Hematopoietic multipotent progenitor cell (in vitro differentiated cells): ENCODE data around the gene SSTR3. TPM values are rescaled to one million over a fixed set of nuclear protein-coding genes. Genes with fewer than 3 reads are reported as not detected.

Experiments
- DNase-seq, 3 donors: peaks; one replicate each; pipeline ENCODE4 v3.0.0-alpha.2; 2011 to 2015; ENCODE audit warnings: low read depth in 2 of 3, low spot score in 2 of 3
- total RNA-seq: library from RNA; depleted of rRNA; stranded (reverse); fragments of >200 nt; gene quantifications from one replicate; pipeline ENCODE4 v1.2.3, GENCODE V29; 2012

Gene SSTR3
- total RNA-seq, 1 donor, result under 0.01 TPM

DNA sequence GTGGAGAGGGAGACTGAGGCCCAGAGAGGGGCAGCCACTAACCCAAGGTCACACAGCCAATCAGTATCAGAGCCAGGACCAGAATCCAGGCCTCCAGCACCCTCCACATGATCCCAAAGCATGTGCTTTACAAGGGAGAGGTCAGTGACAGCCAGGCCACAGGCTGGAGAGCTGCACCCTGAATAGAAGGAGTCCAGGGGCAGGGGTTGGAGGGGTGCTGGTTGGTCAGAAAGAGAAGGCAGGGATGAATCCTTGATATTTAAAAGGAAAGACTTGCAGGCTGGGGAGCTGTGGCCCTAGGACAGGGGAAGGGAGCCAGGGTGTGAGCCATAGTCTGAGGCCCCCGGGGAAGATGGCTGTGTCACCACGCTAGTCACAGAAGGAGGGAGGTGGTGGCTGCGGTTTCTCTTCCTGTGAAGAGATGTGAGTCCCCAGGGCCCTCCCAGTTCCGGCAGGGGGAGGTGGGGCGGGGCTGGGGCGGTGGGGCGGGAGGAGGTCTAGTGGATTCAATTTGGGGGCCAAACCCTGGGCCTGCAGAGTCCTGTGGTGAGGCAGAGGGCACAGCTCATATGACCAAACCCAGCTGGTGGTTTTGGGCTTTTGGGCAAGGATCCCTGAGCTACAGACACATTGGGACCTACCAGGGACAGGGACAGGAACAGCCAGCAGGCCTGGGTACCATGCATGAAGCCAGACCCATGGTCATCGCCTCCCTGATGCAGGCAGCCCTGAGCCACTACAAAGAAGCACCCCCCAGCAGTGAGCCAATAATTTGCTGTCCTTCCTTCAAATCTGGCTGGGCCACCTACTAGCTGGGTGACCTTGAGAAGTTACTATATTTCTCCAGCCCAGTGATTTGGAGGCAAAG, 17.8 kb upstream of the SSTR3 start:
- peak in 2 of 3 donors; percentile 93 to 94 for DNase-seq

DNA sequence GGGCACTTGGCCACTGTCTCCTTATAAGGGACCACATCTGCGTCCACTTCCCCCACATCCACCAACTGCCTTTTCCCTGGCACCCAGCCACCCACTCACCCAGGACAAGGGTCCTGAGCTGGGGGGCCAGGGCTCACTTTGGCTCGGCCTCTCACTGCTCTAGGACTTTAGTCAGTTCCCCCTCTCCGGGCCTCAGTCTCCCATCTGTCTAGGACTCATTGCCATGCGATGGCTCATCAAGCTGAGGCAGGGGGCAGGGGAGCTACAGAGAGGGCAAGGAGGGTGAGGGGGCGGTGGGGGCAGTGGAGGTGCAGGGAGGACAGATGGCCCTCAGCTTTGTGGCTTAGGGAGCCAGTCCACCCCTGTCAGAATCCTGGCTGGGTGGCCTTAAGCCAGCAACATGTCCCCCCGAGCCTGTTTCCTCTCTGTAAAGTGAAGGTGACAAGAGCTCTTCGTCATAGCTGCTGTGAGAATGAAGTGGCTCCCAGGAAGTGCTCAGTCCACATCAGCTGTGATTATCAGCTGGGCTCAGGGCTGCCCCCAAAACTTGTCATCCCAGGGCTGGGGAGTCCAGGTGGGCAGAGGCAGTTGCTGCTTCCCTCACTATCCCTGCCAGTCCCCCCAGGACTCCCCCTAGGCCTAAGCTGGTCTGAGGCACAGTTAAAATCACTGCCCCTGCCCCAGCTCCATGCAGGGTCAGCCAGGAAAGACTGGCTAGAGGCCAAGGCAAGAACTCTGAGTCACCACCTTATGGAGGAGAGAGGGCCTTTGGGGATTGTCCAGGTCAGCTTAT, 16.9 kb upstream of the SSTR3 start:
- DNase-seq, result no peak

DNA sequence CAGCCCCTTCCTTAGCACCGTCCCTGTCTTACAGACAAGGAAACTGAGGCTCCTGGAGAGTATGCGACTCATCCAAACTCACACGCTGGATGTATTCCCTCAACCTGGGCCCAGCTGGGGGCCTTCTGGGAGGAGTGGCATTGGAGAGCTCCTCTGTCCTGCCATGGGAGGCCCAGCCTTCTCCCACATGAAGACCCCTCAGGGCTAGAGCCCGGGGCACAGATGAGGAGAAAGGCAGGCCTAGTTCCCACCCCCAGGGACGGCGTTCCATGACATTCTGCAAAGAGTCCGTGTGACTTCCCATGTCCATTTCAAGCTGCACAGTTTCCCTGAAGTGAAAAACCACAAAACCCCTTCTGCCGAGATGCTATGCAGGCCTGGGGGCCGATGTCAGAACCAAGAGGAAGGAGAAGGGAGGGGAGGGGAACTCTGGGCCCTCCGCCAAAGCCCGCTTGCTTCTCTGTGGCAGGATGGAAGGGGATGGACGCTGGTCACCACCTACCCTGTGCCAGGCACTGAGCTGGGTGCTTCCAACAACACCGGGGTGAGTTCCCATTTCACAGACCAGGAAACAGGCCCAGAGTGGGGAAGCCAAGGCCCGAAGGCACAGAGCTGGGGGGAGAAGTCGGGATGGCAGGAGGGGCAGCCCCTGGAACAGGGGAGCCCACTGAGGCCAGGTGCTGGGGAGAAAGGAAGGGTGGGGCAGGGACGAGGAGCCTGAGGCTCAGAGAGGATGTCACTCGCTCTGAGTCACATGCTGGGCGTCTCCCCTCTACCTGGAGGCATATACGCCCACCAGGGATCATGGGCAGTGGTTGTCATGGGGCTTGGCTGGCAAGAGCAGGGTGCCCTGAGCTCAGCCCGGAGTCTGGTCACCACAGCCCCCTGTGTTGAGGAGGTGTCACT, 16.1 kb upstream of the SSTR3 start:
- DNase-seq, result peak in 2 of 3 donors; percentile 45 to 71

DNA sequence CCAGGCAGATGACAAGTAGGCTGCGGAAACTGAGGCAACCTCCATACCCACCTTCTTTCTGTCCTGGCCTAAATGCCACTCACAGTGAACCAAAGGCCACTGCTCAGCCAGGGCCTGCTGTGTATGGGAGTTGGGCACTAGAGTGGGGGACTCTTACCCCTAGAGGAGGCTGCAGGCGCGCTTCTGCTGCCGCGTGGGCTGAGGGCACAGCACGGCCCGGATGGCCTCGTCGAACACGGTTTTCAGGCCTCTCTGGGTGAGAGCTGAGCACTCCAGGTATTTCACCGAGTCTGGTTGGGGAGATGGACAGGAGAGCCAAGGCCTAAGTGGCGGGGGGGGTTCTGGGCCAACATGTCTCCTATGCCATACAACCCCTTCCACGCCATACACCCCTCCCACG, 14.2 kb upstream of the SSTR3 start:
- DNase-seq, result no peak

DNA sequence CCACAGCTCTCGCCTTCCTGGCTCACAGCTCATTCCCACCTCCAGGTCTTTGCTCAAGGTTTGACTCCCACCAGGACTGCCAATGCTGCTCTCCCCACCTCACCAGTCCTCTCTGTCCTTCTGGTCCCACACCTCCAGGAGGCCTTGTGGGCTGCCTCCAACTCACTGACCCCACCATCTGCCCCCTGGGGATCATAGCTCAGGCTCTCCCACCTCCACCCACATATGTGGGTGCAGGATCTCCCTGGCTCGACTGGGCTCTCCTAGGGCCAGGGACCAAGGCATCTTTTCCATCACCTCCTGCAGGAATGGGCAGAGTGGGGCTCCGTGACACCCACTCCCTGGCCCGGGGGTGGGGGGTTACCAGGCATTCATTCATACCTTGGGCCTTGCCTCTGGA, 13.8 kb upstream of the SSTR3 start:
- DNase-seq, result no peak

DNA sequence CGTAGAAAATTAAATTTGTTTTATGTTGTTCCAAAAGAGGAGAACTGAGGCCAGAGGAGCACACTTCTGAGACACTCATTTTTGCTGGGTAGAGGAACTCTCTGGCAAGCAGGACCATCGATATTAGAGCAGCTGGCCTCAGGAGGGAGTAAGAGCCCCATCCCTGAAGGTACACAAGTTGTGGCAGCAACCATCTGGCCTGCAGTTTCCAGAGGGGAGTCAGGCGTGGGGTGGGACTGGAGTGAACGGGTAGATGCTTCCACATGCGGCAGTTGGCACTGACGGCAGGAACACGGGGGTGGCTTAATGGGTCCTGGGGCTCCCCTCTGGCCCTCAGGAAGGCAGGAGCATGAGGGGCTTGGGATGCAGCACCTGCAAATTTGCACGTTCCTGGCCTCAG, 13.2 kb upstream of the SSTR3 start:
- DNase-seq, result peak in 1 of 3 donors; percentile 44

DNA sequence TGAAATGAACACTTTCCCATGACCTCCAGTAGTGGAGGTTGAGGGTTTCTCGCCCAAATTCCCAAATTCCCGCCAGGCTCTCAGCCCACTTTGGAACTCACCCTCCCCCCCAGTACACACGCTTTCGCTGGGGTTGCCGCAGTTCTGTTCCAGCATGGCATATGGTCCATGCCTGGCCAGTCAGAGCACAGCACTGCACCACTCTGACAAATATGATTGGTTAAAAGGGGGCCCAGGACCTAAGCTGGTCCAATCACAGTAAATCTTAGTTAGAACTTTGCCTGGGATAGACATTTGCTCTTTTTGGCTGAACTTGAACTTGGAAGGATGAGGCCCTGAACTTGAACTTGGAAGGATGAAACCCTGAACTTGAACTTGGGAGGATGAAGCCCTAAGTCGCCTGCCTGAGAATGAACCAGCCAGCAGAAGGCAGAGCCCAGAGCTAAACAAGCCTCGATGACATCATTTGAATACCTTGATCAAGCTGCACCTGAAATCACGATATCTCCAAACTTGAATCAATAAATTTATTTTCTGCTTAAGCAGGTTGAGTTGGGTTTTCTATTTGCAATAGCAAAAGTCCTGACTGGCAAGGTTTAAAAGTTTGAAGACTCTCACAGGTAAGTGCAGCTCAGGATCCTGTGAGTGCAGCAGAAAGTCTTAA, 12.6 kb upstream of the SSTR3 start:
- DNase-seq, result no peak

DNA sequence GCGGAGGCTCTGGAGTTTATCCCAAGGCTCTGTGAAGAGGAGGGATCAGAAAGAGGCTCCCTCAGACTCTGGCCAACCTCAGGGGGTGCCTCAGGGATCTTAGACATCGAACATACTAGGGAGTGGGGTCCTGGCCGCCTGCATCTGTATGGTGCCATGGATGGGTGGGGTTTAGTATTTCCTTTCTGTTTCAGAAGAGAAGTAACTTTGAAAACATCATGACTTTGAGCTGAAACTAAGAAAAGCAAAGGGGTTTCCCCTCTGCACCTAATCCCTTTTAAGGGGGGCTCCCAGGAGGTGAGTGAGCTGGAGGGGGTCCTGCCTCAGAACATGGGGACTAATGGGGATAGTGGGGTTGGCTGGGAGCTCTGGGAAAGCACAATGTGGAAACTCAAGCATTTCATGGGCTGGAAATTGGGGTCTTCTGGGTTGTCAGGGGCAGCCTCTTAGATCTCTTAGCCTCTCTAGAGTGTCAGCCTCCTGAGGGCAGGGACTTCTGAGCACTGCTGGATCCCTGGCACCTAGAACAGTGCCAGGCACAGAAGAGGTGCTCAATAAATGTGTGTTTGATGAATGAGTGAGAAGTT, 11.8 kb upstream of the SSTR3 start:
- DNase-seq, result no peak

DNA sequence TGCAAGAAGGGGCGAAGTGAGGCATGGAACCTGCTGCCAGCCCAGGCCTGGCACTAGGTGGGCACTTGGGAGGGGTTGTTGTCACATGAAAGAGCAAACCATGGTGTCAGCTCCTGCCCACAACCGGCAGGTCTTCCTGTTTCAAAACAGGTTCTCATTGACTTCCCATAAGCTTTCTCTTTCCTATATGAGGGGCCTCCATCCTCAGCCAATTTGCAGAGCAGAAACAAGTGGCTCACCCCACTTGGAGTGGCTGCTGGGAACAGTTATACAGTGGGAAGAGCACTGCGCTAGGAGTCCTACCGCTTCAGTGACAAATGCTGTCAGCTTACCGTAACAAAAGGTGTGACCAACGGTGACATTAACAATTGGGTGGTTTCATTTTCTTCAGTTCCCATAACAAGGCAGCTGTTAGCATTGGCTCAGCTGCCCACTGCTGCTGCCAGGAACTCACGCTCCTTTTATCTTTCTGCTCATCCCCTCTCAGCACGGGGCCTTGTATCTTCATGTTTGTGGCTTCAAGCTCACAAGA, 10.2 kb upstream of the SSTR3 start:
- no peak for DNase-seq

DNA sequence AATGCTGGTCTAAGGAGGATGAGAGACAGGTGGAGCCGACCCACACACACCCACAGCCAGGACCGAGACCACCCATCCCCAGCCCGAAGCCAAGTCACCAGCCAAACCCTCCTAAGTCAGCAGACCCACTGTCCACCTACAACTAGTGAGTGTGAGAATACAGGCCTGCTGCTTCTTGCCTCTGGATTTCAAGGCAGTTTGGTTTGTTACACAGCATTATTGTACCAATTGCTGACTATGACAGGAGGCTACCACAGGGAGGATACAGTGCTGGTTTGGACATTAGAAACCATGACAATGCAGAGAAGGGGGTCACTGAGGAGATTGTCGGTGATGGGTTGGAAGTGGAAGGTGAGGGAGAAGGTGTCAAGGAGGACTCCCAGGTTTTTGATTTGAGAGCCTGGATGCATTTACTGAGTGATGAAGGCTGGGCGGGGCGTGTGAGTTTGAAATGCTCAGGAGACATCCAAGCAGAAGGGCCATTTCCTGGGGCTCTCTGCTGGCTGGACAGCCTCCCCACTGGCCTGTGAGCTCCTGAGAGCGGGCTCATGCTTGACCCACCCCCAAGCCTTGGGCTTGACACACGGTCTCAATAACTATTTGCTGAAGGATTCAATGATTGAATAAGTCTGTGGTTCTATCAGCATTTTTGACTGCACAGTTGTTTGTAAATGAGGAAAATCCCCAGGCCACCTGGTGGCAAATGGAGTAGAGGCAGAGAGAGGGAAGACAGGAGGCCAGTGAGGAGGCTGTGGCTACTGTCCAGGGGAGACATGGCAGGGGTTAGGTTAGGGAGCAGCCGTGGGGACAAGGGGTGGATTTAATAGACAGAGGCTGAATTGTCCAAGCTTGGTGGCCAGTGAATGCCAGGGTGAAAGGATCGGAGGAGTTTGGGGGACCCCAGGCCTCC, 9.4 kb upstream of the SSTR3 start:
- no peak for DNase-seq

DNA sequence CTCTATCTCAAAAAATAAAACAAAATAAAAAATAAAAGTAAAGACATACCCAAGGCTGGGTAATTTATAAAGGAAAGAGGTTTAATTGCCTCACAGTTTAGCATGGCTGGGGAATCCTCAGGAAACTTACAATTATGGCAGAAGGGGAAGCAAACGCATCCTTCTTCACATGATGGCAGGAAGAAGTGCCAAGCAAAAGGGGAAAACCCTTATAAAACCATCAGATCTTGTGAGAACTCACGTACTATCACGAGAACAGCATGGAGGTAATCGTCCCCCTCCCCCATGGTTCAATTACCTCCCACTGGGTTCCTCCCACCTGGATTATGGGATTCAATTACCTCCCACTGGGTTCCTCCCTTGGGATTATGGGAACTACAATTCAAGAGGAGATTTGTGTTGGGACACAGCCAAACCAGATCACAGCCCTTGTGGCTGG, 8.3 kb upstream of the SSTR3 start:
- no peak for DNase-seq

DNA sequence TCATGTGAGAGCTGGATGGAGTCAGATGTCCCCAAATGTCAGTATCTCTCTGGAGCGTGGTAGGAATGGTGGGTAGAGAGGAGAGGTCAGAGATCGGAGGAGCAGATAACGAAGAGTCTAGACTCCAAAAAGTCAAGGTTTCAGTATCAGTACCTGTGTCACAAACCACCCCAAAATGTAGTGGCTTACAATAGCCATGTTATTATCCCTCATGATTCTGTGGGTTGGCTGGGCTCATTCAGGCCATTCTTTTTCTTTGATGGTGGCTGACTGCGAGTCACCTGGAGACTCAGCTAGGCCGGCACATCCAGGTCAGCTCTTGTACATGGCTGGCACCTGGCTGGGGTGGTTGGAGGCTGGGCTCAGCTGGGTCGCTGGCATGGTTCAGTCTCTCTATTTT, 7.3 kb upstream of the SSTR3 start:
- DNase-seq, result no peak

DNA sequence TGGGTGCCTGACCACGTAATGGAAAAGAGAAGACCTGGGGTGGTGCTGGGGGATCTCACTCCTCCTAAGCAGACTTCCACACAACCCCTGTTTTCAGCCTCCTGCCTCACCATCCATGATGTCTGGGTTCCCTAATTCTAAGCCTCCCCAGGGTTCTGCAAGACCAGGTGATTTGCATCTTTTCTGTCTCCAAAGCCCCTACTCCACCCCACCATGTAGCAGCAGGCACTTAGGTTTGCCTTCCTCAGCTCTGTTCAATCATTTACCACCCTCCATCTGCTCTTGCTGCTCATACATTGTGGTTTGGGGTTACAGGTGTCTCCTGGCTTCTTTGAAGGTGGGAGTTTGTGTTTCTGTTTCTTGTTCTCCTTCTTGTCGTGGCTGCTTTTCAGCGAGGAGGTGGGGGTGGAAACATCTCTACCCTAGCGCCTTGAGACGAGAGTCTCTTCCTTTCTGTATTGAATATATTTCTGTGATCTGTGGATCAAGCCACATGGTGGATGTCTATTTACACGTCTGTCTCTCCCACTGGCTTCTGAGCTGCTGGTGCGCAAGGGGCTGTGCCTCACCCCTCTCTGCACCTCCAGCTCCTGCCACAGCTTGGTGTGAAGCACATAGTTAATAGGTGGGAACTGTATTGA, 6.6 kb upstream of the SSTR3 start:
- peak in 2 of 3 donors; percentile 78 to 95 for DNase-seq

DNA sequence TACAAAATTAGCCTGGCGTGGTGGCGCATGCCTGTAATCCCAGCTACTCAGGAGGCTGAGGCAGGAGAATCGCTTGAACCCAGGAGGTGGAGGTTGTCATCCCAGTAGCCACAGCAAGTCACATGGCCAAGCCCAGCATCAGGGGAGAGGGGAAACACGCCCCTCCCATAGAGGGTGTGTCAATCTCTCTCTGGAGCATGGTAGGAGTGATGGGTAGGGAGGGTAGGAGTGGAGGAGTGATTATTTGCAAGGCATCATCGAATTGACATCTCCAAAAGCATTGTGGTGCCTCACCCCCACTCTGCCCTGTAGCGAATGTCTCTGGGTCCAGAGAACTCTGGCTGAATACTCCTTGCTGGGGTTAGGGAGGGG, 6.1 kb upstream of the SSTR3 start:
- no peak for DNase-seq

DNA sequence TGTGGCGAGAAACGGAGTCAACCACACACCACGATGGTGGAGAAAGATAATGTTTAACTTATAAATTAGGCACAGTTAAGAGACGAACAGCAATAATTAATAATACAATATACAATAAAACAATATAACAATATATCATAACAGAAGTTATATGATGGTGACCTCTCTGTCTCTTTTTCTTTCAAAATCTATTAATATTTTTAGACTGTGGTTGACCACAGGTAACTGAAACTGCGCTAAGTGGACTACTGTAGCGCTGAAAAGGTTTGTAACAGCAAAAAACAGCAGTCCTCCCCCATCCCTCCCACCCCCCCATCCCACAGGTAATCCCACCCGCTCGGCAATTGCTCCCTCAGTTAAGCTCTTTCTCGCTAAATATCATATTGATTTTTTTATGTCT, 3.6 kb upstream of the SSTR3 start:
- no peak for DNase-seq

DNA sequence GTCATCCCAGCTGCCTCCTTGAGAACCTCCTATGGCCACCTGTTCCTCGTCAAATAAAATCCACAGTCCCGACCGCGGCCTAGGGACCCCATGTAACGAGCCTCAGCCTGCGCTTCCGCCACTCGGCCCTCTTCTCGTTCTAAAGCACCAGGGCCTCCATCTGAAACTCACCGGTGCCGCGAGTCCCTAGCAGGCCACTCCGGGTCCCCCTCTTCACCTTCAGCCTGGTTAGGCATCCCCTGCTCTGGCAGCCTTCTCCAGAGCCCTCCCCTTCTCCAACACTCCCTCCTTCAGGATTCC, 2.4 kb upstream of the SSTR3 start:
- no peak for DNase-seq

DNA sequence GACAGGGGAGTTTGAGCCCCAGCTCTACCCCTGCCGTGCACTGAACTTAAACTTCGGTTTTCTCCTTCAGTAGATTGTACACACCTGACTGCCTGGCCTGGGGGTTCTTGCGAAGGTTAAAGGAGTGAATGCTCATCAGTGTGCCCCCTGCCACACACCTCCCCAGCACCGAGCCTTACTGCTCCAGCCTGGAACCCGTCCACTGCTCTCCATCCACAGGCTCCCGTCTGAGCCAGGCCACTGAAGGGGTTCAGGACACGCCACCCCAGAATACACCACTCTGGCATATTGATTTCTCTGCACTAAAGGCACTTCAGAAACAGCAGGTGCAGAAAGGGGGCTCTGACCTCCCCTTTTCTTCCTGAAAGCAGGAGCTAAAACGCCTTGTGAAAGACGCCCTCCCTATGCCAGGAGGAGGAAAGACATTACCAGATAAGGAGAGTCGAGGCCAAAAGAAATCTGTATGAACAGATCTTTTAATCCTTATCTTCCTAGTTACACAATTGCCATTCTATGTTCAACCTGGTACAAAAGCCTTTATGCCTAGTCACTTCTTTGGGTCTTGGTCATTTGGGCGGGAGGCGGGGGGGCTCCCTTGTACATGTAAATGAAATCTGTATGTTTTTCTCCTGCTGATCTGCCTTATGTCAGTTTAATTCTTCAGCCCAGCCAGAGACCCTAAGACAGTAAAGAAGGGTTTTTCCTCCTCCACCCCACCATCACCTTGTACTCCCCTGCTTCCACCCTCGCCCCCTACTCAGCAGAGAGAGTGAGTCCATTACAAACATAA, 1.9 kb upstream of the SSTR3 start:
- no peak for DNase-seq
